Measurements from ENCODE around the gene PRLR.

DNA sequence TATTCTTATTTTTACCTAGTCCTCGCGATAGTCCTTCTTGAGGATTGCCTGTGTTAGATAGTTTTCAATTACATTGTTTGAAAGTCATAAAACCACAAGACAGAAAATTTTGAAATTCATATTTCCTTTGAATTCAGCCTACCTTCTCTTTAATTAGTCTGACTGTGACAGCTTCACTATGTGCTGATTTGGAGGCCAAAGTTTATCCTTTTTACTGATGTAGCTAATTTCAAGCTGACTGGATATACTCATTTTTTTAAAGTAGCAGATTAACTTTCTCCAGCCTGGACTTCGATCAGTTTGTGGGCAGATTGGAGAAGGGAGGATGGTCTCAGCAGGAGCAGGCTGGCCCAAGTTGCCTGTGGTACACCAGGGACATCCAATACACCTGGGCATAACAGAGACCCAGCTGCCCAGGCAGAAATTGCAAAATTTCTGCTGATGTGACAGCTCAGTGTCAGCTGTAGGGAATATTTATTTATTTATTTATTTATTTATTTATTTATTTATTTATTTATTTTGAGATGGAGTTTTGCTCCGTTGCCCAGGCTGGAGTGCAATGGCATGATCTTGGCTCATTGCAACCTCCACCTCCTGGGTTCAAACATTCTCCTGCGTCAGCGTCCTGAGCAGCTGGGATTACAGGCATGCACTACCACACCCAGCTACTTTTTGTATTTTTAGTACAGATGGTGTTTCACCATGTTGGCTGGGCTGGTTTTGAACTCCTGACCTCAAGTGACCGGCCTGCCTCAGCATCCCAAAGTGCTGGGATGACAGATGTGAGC lies 206.7 kb downstream of the PRLR start:
- no peak for TF ChIP-seq POLR2A (IDR thresholded peaks at IDR 0.05)
- TF ChIP-seq, protein P1, sequence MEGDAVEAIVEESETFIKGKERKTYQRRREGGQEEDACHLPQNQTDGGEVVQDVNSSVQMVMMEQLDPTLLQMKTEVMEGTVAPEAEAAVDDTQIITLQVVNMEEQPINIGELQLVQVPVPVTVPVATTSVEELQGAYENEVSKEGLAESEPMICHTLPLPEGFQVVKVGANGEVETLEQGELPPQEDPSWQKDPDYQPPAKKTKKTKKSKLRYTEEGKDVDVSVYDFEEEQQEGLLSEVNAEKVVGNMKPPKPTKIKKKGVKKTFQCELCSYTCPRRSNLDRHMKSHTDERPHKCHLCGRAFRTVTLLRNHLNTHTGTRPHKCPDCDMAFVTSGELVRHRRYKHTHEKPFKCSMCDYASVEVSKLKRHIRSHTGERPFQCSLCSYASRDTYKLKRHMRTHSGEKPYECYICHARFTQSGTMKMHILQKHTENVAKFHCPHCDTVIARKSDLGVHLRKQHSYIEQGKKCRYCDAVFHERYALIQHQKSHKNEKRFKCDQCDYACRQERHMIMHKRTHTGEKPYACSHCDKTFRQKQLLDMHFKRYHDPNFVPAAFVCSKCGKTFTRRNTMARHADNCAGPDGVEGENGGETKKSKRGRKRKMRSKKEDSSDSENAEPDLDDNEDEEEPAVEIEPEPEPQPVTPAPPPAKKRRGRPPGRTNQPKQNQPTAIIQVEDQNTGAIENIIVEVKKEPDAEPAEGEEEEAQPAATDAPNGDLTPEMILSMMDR (IDR thresholded peaks at IDR 0.05): no peak

Measured in heart left ventricle (tissue), 13 donors.